GM13976 (cell line): ENCODE results near the gene DIP2A.
"Not testable (repeated sequence)": the region's sequence is repeated elsewhere in the genome, so short reads cannot be mapped to it uniquely, and the experiment has no call there.

Experiments
- DNase-seq: peaks from one replicate; pipeline ENCODE4 v3.0.0; 2012; ENCODE audit warnings: low spot score
- CTCF ChIP-seq: IDR thresholded peaks from 2 replicates; pipeline ENCODE4 v1.5.1; 2012; ENCODE audit warnings: borderline replicate concordance, mild to moderate bottlenecking; ENCODE audit not compliant: insufficient read depth; ENCODE audit errors: extremely low read depth, missing control alignments, control extremely low read depth
- in situ Hi-C: fragments of 300-500 bp; cut with MboI; formaldehyde crosslinking; loops from one replicate; pipeline ENCODE4 v1.12.0; 2022; ENCODE audit warnings: low sequenced_read_pairs, mixed read lengths, inconsistent platforms; ENCODE audit not compliant: unreplicated experiment

The DIP2A gene

GRCh38 chr21:46568562-46568961 is 109.9 kb downstream of the DIP2A start:
- TF ChIP-seq CTCF, result no peak

DNA sequence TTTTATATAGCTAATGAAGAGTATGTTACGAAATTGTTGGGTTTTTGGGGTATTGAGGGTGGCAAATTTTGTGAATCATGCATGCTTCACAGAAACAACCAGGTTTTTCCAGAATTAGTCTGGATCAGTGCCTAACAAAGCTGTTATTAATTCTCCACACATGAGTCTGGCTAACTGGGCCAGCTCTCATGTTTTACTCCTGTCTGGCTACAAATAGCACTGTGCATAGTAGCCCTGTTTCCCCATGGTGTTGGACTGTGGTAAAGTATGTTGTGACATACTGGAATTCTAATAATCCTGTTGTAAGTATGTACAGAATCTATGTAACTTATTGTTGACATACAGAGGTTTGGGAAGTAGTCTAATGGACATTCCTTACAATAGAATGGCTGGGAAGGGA is 110.4 kb downstream of the DIP2A start:
- no peak for DNase-seq
- no peak for TF ChIP-seq CTCF
- in situ Hi-C loops, result no loop called here

More at GRCh38 chr21:46568562-46568961, 109.9 kb downstream of the DIP2A start:
- in situ Hi-C loops, result no loop called here
- no peak for DNase-seq

DNA sequence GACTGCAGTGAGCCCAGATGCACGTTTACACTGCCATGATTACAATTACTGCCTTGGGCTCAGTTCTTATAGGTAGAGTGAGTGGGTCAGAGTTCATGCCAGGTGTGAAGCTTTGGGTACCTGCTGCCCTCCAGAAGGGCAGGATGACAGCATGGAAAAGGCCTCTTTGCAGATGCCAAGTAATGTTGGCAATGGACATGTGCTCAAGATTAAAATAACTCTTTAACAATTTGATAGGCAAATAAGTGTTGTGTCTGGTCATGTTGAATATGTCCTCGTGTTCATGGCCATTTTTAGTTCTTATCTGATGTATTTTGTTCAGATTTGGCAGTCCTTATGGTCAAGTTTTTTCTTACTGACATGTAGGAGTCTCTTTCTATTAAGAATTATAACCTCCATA is 111.4 kb downstream of the DIP2A start:
- in situ Hi-C loops, result no loop called here
- no peak for TF ChIP-seq CTCF
- DNase-seq, result no peak

DNA sequence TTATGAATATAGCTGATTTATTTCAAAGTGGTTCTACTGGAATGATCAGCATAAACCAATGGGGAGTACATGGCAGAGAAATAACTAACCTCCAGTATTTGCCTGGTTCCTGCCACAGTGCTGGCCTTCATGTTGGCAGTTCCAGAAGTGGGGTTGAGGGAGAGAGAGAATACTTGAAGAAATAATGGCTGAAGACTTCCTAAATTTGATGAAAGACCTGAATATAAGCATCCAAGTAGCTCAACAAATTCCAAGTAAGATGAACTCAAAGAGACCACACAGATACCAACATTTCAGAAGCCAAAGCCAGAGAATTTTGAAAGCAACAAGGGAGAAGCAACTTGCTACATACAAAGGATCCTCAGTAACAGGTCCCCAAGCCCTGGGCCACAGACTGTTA is 111.9 kb downstream of the DIP2A start:
- in situ Hi-C loops, result no loop called here
- no peak for DNase-seq
- TF ChIP-seq CTCF, result no peak

DNA sequence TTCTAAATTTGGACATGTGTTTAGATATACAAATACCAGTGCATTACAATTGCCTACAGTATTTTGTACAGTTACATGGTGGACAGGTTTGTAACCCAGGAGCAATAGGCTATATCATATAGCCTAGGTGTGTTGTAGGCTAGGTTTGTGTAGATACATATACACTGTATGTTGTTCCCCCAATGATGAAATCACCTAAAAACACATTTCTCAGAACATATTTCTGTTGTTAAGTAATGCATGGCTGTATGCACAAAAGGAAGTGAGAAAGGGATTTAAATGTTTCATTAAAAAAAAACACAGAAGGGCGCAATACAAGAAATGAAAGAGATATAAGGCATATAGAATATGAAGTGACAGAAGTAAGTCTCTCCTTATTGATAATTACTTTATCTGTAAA is 114.2 kb downstream of the DIP2A start:
- no peak for DNase-seq
- in situ Hi-C loops, result no loop called here
- TF ChIP-seq CTCF, result no peak

GRCh38 chr21:46577786-46578185 is 119.1 kb downstream of the DIP2A start:
- DNase-seq, in situ Hi-C loops: not testable (repeated sequence)

- DNase-seq, in situ Hi-C loops: not testable (repeated sequence)
These were observed 120.7 kb downstream of the DIP2A start for GRCh38 chr21:46579394-46579793.

DNA sequence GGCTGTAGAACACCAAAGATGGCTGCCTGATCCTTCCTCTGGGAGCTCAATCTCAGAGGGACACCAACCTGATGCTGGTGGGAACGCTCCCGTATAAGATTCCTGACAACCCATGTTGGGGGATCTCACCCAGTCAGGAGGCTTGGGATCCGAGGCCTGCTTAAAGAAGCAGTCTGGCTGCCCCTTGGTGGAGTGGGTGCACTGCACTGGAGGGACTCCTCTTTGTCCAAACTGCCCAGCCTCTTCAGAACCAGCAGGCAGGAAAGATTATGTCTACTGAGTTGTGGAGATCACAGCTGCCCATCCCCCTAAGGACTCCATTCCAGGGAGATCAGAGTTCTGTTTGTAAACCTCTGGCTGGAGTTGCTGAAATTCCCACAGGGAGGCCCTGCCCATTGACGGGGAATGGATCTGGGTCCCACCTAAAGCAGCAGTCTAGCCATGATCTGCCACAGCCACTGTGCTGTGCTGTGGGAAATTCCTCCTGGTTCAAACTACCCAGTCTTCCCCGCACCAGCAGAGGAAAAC is 123.2 kb downstream of the DIP2A start:
- TF ChIP-seq CTCF, result no peak
- DNase-seq, result no peak
- in situ Hi-C loops, result no loop called here
